CD4-positive, alpha-beta T cell treated with Interleukin-10 for 1 hour (primary cell): Measurements from ENCODE around the gene FOSL1.
"Not testable (repeated sequence)": the region's sequence is repeated elsewhere in the genome, so short reads cannot be mapped to it uniquely, and the experiment has no call there.

Experiments used
- DNase-seq: peaks from one replicate; pipeline ENCODE4 v3.0.0-alpha.2; 2020

Gene FOSL1

DNA sequence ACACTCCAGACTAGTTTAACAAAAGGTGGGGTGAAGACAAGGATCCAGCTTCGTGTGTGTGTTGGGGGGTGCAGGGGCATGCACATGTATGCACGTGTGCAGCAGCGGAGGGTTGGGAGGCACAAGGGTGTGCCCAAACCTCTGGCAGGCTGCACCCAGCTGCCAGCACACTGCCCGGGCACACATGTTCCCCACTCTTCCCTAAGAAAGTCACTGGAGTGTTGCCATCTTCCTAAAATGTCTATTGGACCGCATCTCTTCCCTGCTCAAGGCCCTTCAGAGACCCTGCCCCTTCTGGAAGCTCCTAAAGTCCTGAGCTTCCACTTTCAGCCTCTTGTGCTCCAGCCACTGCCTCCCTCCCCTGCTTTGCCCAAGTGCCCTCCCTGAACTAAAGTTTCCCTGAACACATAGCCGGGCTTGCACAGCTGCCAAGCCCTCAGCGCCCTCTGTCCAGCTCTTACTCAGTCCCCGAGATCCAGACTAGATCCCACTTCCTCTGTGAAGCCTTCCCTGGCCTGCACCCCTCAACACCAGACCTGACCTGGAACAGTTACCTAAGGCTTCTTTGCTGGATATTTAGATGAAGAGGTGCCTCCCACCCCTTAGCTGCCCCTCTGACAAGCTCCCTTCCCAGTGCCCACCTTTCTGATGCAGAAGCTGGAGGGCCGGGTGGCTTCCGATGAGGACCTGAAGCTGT is 48.2 kb downstream of the FOSL1 start:
- DNase-seq = no peak

GRCh38 chr11:65851083-65851579 is 49.1 kb downstream of the FOSL1 start:
- DNase-seq = no peak

GRCh38 chr11:65850217-65851082 is 49.7 kb downstream of the FOSL1 start:
- DNase-seq = no peak

DNA sequence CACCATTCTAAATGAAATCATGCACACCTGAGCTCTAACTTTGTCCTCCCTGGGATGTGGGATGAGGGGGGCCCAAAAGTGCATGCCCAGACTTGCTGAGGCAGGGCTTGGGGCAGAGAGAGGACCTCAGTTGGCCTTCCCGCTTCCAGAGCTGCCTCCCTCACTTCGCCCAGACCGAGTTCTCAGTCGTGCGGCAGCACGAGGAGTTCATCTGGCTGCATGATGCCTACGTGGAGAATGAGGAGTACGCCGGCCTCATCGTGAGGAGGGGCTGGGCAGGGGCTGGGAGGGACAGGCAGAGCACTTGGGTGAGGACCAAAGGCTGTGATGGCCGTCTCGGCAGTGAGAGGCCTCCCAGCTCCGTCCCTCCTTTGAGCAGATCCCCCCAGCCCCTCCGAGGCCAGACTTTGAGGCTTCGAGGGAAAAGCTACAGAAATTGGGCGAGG is 50.4 kb downstream of the FOSL1 start:
- no peak for DNase-seq

- DNase-seq = no peak
Observed at GRCh38 chr11:65849366-65849765, 50.8 kb downstream of the FOSL1 start.

- not testable (repeated sequence) for DNase-seq
Observed at GRCh38 chr11:65848693-65849092, 51.5 kb downstream of the FOSL1 start.

DNA sequence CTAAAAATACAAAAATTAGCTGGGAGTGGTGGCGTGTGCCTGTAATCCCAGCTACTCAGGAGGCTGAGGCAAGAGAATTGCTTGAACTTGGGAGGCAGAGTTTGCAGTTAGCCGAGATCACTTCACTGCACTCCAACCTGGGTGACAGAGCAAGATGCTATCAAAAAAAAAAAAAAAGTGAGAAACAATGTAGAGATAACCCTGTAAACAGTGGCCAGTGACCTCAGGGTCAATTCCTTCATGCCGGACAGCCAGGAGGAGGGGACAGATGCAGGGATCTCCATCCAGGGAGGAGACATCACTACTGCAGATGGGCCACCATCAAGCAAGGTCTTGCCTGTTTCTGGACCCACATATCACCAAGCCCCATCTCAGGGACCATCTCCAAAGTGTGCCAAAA is 52.4 kb downstream of the FOSL1 start:
- DNase-seq = no peak

DNA sequence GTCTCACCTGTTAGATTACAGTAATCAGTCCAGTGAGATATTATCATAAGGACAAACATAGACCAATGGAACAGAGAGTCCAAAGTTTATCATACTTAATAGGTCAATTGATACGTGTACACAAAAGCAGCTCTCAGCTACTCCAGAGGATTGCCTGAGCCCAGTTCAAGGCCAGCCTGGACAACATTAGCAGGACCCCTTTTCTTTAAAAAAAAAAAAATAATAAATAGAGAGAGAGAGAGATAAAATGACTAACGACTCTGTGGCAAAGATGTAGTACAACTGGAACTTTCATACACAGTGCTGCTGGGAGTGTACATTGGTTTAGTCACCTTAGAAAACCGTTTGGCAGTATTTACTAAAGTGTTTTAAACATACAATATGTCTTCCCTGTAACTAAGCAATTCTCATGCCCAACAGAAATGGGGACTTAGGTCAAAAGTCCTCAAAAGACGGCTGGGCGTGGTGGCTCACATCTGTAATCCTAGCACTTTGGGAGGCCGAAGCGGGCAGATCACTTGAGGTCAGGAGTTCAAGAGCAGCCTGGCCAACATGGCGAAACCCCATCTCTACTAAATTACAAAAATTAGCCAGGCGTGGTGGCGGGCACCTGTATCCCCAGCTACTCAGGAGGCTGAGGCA is 55.8 kb downstream of the FOSL1 start:
- DNase-seq = no peak

- DNase-seq = no peak
Observed at GRCh38 chr11:65843811-65844210, 56.4 kb downstream of the FOSL1 start.

DNA sequence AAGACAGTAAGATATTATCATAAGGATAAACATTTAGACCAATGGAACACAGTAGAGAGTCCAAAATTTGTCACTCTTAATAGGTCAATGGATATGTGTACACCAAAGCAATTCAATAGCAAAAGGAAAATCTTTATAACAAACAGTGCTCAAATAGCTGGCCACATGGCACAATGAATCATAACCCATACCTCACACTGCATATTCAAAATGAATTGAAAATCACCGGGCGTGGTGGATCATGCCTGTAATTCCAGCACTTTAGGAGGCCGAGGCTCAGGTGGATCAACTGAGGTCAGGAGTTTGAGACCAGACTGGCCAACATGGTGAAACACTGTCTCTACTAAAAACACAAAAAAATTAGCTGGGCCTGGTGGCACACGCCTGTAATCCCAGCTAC is 58.0 kb downstream of the FOSL1 start:
- no peak for DNase-seq
